GM23338 (cell line): ENCODE results near the gene MRM2.

Experiments
- CREB1 ChIP-seq: fragments of 250-450 bp; sonication (Bioruptor Pico); IDR thresholded peaks from 2 replicates; pipeline ENCODE4 v1.5.0; 2020; ENCODE audit warnings: low read depth, mild to moderate bottlenecking, moderate library complexity
- EZH2 ChIP-seq: fragments of 200-600 bp; sonication (generic); IDR thresholded peaks from one replicate; pipeline ENCODE4 v1.8.0; 2017; ENCODE audit warnings: antibody characterized with exemption, mild to moderate bottlenecking, low read depth; ENCODE audit not compliant: unreplicated experiment
- POLR2AphosphoS5 ChIP-seq: IDR thresholded peaks from 2 replicates; pipeline ENCODE4 v1.6.1; 2016; ENCODE audit warnings: antibody characterized with exemption, low read depth
- TF ChIP-seq, protein P1 (sequence below), 2 experiments: fragments of 200-600 bp in 1 of 2; sonication (generic) in 1 of 2; conservative IDR thresholded peaks; 2 replicates each; pipeline versions ENCODE4 v1.5.1 to v1.6.1; 2016 to 2017; ENCODE audit warnings: antibody characterized with exemption in 2 of 2, low read depth in 2 of 2, mild to moderate bottlenecking in 2 of 2, moderate library complexity in 1 of 2
- TF ChIP-seq, protein P2 (sequence below): IDR thresholded peaks from one replicate; pipeline ENCODE4 v1.6.1; 2018; ENCODE audit warnings: antibody characterized with exemption; ENCODE audit not compliant: unreplicated experiment

DNA sequence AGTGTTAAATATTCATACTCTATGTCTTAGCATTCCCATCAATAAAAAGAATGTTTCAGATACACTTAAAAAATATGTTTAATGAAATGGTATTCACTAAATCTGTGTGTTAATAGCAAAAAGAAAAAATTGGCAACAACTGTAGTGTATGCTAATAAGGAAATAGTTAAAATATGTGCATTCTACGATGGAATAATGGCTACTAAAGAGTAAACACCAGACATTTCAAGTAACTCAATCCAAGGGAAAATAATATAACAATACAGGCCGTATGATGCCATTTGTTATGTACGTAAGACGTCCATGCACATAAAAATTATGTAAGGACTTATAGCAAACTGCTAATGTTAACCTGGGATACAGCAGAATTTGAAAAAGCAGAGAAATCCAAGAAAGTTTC, 55.8 kb downstream of the MRM2 start:
- TF ChIP-seq, protein P1, sequence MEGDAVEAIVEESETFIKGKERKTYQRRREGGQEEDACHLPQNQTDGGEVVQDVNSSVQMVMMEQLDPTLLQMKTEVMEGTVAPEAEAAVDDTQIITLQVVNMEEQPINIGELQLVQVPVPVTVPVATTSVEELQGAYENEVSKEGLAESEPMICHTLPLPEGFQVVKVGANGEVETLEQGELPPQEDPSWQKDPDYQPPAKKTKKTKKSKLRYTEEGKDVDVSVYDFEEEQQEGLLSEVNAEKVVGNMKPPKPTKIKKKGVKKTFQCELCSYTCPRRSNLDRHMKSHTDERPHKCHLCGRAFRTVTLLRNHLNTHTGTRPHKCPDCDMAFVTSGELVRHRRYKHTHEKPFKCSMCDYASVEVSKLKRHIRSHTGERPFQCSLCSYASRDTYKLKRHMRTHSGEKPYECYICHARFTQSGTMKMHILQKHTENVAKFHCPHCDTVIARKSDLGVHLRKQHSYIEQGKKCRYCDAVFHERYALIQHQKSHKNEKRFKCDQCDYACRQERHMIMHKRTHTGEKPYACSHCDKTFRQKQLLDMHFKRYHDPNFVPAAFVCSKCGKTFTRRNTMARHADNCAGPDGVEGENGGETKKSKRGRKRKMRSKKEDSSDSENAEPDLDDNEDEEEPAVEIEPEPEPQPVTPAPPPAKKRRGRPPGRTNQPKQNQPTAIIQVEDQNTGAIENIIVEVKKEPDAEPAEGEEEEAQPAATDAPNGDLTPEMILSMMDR (conservative IDR thresholded peaks at IDR 0.05; ENCODE audit: low read depth in 2 of 2), result no peak
- no peak for TF ChIP-seq CREB1 (CRISPR knock-in tag)
- TF ChIP-seq EZH2, result no peak
- TF ChIP-seq, protein P2, sequence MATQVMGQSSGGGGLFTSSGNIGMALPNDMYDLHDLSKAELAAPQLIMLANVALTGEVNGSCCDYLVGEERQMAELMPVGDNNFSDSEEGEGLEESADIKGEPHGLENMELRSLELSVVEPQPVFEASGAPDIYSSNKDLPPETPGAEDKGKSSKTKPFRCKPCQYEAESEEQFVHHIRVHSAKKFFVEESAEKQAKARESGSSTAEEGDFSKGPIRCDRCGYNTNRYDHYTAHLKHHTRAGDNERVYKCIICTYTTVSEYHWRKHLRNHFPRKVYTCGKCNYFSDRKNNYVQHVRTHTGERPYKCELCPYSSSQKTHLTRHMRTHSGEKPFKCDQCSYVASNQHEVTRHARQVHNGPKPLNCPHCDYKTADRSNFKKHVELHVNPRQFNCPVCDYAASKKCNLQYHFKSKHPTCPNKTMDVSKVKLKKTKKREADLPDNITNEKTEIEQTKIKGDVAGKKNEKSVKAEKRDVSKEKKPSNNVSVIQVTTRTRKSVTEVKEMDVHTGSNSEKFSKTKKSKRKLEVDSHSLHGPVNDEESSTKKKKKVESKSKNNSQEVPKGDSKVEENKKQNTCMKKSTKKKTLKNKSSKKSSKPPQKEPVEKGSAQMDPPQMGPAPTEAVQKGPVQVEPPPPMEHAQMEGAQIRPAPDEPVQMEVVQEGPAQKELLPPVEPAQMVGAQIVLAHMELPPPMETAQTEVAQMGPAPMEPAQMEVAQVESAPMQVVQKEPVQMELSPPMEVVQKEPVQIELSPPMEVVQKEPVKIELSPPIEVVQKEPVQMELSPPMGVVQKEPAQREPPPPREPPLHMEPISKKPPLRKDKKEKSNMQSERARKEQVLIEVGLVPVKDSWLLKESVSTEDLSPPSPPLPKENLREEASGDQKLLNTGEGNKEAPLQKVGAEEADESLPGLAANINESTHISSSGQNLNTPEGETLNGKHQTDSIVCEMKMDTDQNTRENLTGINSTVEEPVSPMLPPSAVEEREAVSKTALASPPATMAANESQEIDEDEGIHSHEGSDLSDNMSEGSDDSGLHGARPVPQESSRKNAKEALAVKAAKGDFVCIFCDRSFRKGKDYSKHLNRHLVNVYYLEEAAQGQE, result no peak
- no peak for TF ChIP-seq POLR2AphosphoS5
